Testis (tissue), 3 donors: ENCODE measurements around the gene RPEL1. TPM values are rescaled to one million over a fixed set of nuclear protein-coding genes. Genes with fewer than 3 reads are reported as not detected.
"Not testable (repeated sequence)": the region's sequence is repeated elsewhere in the genome, so short reads cannot be mapped to it uniquely, and the experiment has no call there.

Experiments used
- DNase-seq: peaks from one replicate; pipeline ENCODE4 v3.0.0-alpha.2; 2019
- H3K27ac ChIP-seq, 2 donors: fragments of 200-600 bp; sonication (generic); one replicate each; pipeline ENCODE4 v1.5.1; 2019
- H3K27me3 ChIP-seq: fragments of 200-600 bp; sonication (generic); one replicate; pipeline ENCODE4 v1.5.1; 2019
- H3K36me3 ChIP-seq: fragments of 200-600 bp; sonication (generic); one replicate; pipeline ENCODE4 v1.5.1; 2017; ENCODE audit warnings: low read depth; ENCODE audit errors: missing control alignments
- H3K4me1 ChIP-seq: fragments of 200-600 bp; sonication (generic); one replicate; pipeline ENCODE4 v1.5.1; 2019
- H3K4me3 ChIP-seq, 2 donors: fragments of 200-600 bp; sonication (generic); one replicate each; pipeline ENCODE4 v1.5.1; 2017 to 2019
- H3K9me3 ChIP-seq: fragments of 200-600 bp; sonication (generic); one replicate; pipeline ENCODE4 v1.5.1; 2017
- CTCF ChIP-seq, 3 experiments: fragments of 450-650 bp in 2 of 3; fragments of 200-600 bp in 1 of 3; sonication (generic) in 1 of 3; IDR thresholded peaks; one replicate each; pipeline ENCODE4 v1.5.1; 2016 to 2019; ENCODE audit warnings: antibody characterized with exemption in 3 of 3, mild to moderate bottlenecking in 2 of 3, moderate library complexity in 1 of 3
- POLR2A ChIP-seq: fragments of 450-650 bp; IDR thresholded peaks from one replicate; pipeline ENCODE4 v1.6.1; 2017; ENCODE audit warnings: antibody characterized with exemption, mild to moderate bottlenecking, moderate library complexity
- WGBS, 2 donors: methylation state at CpG; one replicate each; pipeline ENCODE4 v1.1.5; 2018; 5-methylcytosine and 5-hydroxymethylcytosine counted together
- intact Hi-C: fragments of 100-400 bp; cut with DNase I; formaldehyde crosslinking; loops from one replicate; pipeline ENCODE4 v1.15.1; 2023; ENCODE audit warnings: low total_unique reads
- polyA plus RNA-seq: library from polyadenylated mRNA; stranded (reverse); fragments of 350-450 nt; fragmentation: Illumina TruSeq; extraction: RNeasy Lipid Tissue Mini Kit (QIAGEN cat#74804); gene quantifications from one replicate; pipeline ENCODE4 v1.2.3, GENCODE V29; 2014; ENCODE audit warnings: low read depth, low replicate concordance; ENCODE audit not compliant: insufficient read depth
- total RNA-seq, 2 donors: library from RNA; depleted of rRNA; stranded (reverse); fragments of >200 nt; gene quantifications; one replicate each; pipeline ENCODE4 v1.2.3, GENCODE V29; 2016

Gene RPEL1
- total and polyA plus RNA-seq, 3 donors from 2014 or later: not detected

- no peaks in the 10 kb centered on the region for H3K9me3 ChIP-seq
- peaks cover 5% of the 10 kb centered on the region for H3K4me1 ChIP-seq
- H3K4me3 ChIP-seq: no peak overlapping the region
- TF ChIP-seq POLR2A (no peak), CTCF (IDR thresholded peaks at IDR 0.05) (no peak)
- WGBS, 2 donors: 55 to 64% methylated on average over 2 of the region's 2 CpGs
- no peaks in the 10 kb centered on the region for H3K27me3 ChIP-seq
- intact Hi-C loops: no loop called here
- no peaks in the 10 kb centered on the region for H3K36me3 ChIP-seq
- no peak overlapping the region for H3K27ac ChIP-seq
- DNase-seq: no peak
Observed at GRCh38 chr10:103207141-103207540, 38.5 kb upstream of the RPEL1 start.

- DNase-seq, H3K4me3 ChIP-seq, H3K27ac ChIP-seq, intact Hi-C loops, H3K9me3 ChIP-seq, H3K4me1 ChIP-seq, H3K36me3 ChIP-seq, H3K27me3 ChIP-seq: not testable (repeated sequence)
- whole genome bisulfite sequencing, 2 donors: 42 to 50% methylated on average over 1 to 3 of the region's 3 CpGs
Observed at GRCh38 chr10:103207643-103208042, 38.0 kb upstream of the RPEL1 start.

- H3K27me3 ChIP-seq, DNase-seq, H3K36me3 ChIP-seq, H3K4me1 ChIP-seq, H3K4me3 ChIP-seq, intact Hi-C loops, H3K9me3 ChIP-seq, H3K27ac ChIP-seq: not testable (repeated sequence)
- 86 to 91% methylated on average over 4 of the region's 4 CpGs for WGBS, 2 donors
Observed at GRCh38 chr10:103210262-103210661, 35.4 kb upstream of the RPEL1 start.

GRCh38 chr10:103215601-103216000 lies 30.1 kb upstream of the RPEL1 start:
- intact Hi-C loops: no loop called here
- Histone ChIP-seq H3K27ac (no peak overlapping the region), H3K27me3 (no peaks in the 10 kb centered on the region), H3K36me3 (no peaks in the 10 kb centered on the region), H3K4me1 (no peaks in the 10 kb centered on the region), H3K4me3 (no peak overlapping the region), H3K9me3 (no peaks in the 10 kb centered on the region)
- TF ChIP-seq POLR2A: no peak
- TF ChIP-seq CTCF (IDR thresholded peaks at IDR 0.05): no peak
- DNase-seq: no peak
- 82 to 89% methylated on average over 5 of the region's 5 CpGs for WGBS, 2 donors

GRCh38 chr10:103216362-103216761 lies 29.3 kb upstream of the RPEL1 start:
- intact Hi-C loops, H3K36me3 ChIP-seq, DNase-seq, H3K9me3 ChIP-seq, H3K4me1 ChIP-seq, H3K27ac ChIP-seq, H3K27me3 ChIP-seq, H3K4me3 ChIP-seq: not testable (repeated sequence)
- 51 to 57% methylated on average over 4 of the region's 4 CpGs for WGBS, 2 donors

- intact Hi-C loops: no loop called here
- Histone ChIP-seq H3K9me3 (no peaks in the 10 kb centered on the region), H3K36me3 (no peaks in the 10 kb centered on the region), H3K27me3 (no peaks in the 10 kb centered on the region), H3K27ac (no peak overlapping the region), H3K4me1 (no peaks in the 10 kb centered on the region), H3K4me3 (no peak overlapping the region)
- DNase-seq: no peak
- TF ChIP-seq CTCF (IDR thresholded peaks at IDR 0.05) (no peak), POLR2A (no peak)
- 87 to 90% methylated on average over 4 of the region's 4 CpGs for WGBS, 2 donors
Observed at GRCh38 chr10:103224133-103224532, 21.6 kb upstream of the RPEL1 start.

- H3K36me3 ChIP-seq, H3K27me3 ChIP-seq, H3K4me1 ChIP-seq, DNase-seq, H3K4me3 ChIP-seq, intact Hi-C loops, H3K9me3 ChIP-seq, H3K27ac ChIP-seq: not testable (repeated sequence)
- 86 to 91% methylated on average over 5 of the region's 5 CpGs for WGBS, 2 donors
Observed at GRCh38 chr10:103224721-103225120, 21.0 kb upstream of the RPEL1 start.
